ENCODE data around the gene KCNH1. TPM values are rescaled to one million over a fixed set of nuclear protein-coding genes. Genes with fewer than 3 reads are reported as not detected.
"Not testable (repeated sequence)": the region's sequence is repeated elsewhere in the genome, so short reads cannot be mapped to it uniquely, and the experiment has no call there.

Gene KCNH1
- total RNA-seq, 1 donor from 2014 or later, result 3.2 TPM

- no peak for ATAC-seq
- intact Hi-C loops (cut with DNase I), result no loop called here
Measured at GRCh38 chr1:211019266-211019665, 114.7 kb downstream of the KCNH1 start.

GRCh38 chr1:211018690-211019089, 115.3 kb downstream of the KCNH1 start:
- no peak for ATAC-seq
- intact Hi-C loops (cut with DNase I), result no loop called here

More at GRCh38 chr1:211019266-211019665, 114.7 kb downstream of the KCNH1 start:
- DNase-seq (ENCODE audit: low spot score), result no peak

GRCh38 chr1:211017075-211017718, 116.8 kb downstream of the KCNH1 start:
- intact Hi-C loops (cut with DNase I), result no loop called here
- no peak for ATAC-seq
- DNase-seq (ENCODE audit: low spot score), result no peak

More at GRCh38 chr1:211018690-211019089, 115.3 kb downstream of the KCNH1 start:
- no peak for DNase-seq (ENCODE audit: low spot score)

- DNase-seq (ENCODE audit: low spot score), result no peak
- intact Hi-C loops (cut with DNase I), result no loop called here
- no peak for ATAC-seq
Measured at GRCh38 chr1:211014275-211014674, 119.7 kb downstream of the KCNH1 start.

- DNase-seq (ENCODE audit: low spot score) (no peak), ATAC-seq (no peak)
- intact Hi-C loops (cut with DNase I), result no loop called here
Measured at GRCh38 chr1:211013346-211014240, 120.4 kb downstream of the KCNH1 start.

GRCh38 chr1:211011128-211011527, 122.8 kb downstream of the KCNH1 start:
- DNase-seq (ENCODE audit: low spot score); intact Hi-C loops (cut with DNase I); ATAC-seq: not testable (repeated sequence)

- DNase-seq (ENCODE audit: low spot score) (no peak), ATAC-seq (no peak)
- intact Hi-C loops (cut with DNase I), result no loop called here
Measured at GRCh38 chr1:211009944-211010343, 124.0 kb downstream of the KCNH1 start.

- no peak for ATAC-seq
- intact Hi-C loops (cut with DNase I), result no loop called here
- DNase-seq (ENCODE audit: low spot score), result no peak
Measured at GRCh38 chr1:211007830-211008229, 126.1 kb downstream of the KCNH1 start.

GRCh38 chr1:210995931-210996330, 138.0 kb downstream of the KCNH1 start:
- DNase-seq (ENCODE audit: low spot score); intact Hi-C loops (cut with DNase I); ATAC-seq: not testable (repeated sequence)

GRCh38 chr1:210992837-210993236, 141.1 kb downstream of the KCNH1 start:
- DNase-seq (ENCODE audit: low spot score) (no peak), ATAC-seq (no peak)
- intact Hi-C loops (cut with DNase I), result no loop called here

- intact Hi-C loops (cut with DNase I), result no loop called here
- DNase-seq (ENCODE audit: low spot score), result no peak
- ATAC-seq, result no peak
Measured at GRCh38 chr1:210989905-210990304, 144.0 kb downstream of the KCNH1 start.

GRCh38 chr1:210981490-210981889, 152.5 kb downstream of the KCNH1 start:
- no peak for DNase-seq (ENCODE audit: low spot score)
- ATAC-seq, result no peak
- intact Hi-C loops (cut with DNase I), result no loop called here

- DNase-seq (ENCODE audit: low spot score) (no peak), ATAC-seq (no peak)
- intact Hi-C loops (cut with DNase I), result no loop called here
Measured at GRCh38 chr1:210980082-210980481, 153.9 kb downstream of the KCNH1 start.

- intact Hi-C loops (cut with DNase I), result no loop called here
- ATAC-seq (no peak), DNase-seq (ENCODE audit: low spot score) (no peak)
Measured at GRCh38 chr1:210978974-210979354, 155.0 kb downstream of the KCNH1 start.

GRCh38 chr1:210978316-210978973, 155.5 kb downstream of the KCNH1 start:
- intact Hi-C loops (cut with DNase I), result no loop called here
- no peak for DNase-seq (ENCODE audit: low spot score)
- ATAC-seq, result no peak

- intact Hi-C loops (cut with DNase I), result no loop called here
- no peak for DNase-seq (ENCODE audit: low spot score)
- ATAC-seq, result no peak
Measured at GRCh38 chr1:210951279-210951678, 182.7 kb downstream of the KCNH1 start.

GRCh38 chr1:210949940-210950546, 183.9 kb downstream of the KCNH1 start:
- DNase-seq (ENCODE audit: low spot score); intact Hi-C loops (cut with DNase I); ATAC-seq: not testable (repeated sequence)

- ATAC-seq, result no peak
- intact Hi-C loops (cut with DNase I), result no loop called here
Measured at GRCh38 chr1:210949489-210949888, 184.5 kb downstream of the KCNH1 start.

GRCh38 chr1:210949039-210949438, 184.9 kb downstream of the KCNH1 start:
- intact Hi-C loops (cut with DNase I), result no loop called here
- no peak for DNase-seq (ENCODE audit: low spot score)
- no peak for ATAC-seq

More at GRCh38 chr1:210949489-210949888, 184.5 kb downstream of the KCNH1 start:
- DNase-seq (ENCODE audit: low spot score), result no peak

Data from sciatic nerve (tissue), 2 donors.